Measurements from ENCODE around the gene HESX1. TPM values are rescaled to one million over a fixed set of nuclear protein-coding genes. Genes with fewer than 3 reads are reported as not detected.

The HESX1 gene
- total RNA-seq, 1 donor from 2014 or later = 0.30 TPM

- Histone ChIP-seq H3K4me3 (no peak overlapping the region), H3K9me3 (replicated peaks) (no peaks in the 10 kb centered on the region), H3K27ac (replicated peaks) (no peak overlapping the region), H3K4me1 (peaks cover 70% of the 10 kb centered on the region), H3K36me3 (no peaks in the 10 kb centered on the region), H3K27me3 (ENCODE audit: low read depth) (peaks cover 14% of the 10 kb centered on the region)
- TF ChIP-seq CTCF (IDR thresholded peaks at IDR 0.05; ENCODE audit: borderline replicate concordance) = no peak
- no peak for DNase-seq
- intact Hi-C loops (cut with micrococcal nuclease) = no loop called here
Measured at GRCh38 chr3:57158325-57158724, 41.5 kb downstream of the HESX1 start.

DNA sequence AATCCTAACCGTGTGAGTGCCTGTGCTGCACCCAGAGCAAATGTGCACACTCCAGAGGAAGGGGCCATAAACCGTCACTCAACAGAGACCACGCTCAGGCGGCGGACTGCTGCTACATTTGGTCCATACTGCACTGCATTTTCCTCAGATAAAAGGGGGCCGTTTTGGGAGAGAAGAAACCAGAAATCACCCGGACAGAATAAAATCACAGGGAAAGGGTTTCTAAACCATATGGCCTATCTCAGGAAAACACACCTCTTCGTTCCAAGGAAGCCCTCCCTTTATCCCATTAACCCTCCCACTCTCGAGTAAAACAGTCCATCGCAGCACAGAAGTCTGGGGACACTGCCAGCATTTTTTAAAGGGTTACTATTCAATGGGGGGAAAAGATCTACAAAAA is 42.2 kb downstream of the HESX1 start:
- TF ChIP-seq CTCF (IDR thresholded peaks at IDR 0.05; ENCODE audit: borderline replicate concordance) = no peak
- Histone ChIP-seq H3K9me3 (replicated peaks) (no peaks in the 10 kb centered on the region), H3K27ac (replicated peaks) (no peak overlapping the region), H3K4me3 (no peak overlapping the region), H3K27me3 (ENCODE audit: low read depth) (peaks cover 14% of the 10 kb centered on the region), H3K36me3 (no peaks in the 10 kb centered on the region), H3K4me1 (peaks cover 64% of the 10 kb centered on the region)
- DNase-seq = no peak
- intact Hi-C loops (cut with micrococcal nuclease) = no loop called here

GRCh38 chr3:57155310-57155643 is 44.5 kb downstream of the HESX1 start:
- Histone ChIP-seq H3K9me3 (replicated peaks) (no peaks in the 10 kb centered on the region), H3K4me1 (peaks cover 63% of the 10 kb centered on the region), H3K27ac (replicated peaks) (no peak overlapping the region), H3K4me3 (no peak overlapping the region), H3K27me3 (ENCODE audit: low read depth) (peaks cover 11% of the 10 kb centered on the region), H3K36me3 (no peaks in the 10 kb centered on the region)
- no peak for DNase-seq
- TF ChIP-seq CTCF (IDR thresholded peaks at IDR 0.05; ENCODE audit: borderline replicate concordance) = no peak
- intact Hi-C loops (cut with micrococcal nuclease) = no loop called here

DNA sequence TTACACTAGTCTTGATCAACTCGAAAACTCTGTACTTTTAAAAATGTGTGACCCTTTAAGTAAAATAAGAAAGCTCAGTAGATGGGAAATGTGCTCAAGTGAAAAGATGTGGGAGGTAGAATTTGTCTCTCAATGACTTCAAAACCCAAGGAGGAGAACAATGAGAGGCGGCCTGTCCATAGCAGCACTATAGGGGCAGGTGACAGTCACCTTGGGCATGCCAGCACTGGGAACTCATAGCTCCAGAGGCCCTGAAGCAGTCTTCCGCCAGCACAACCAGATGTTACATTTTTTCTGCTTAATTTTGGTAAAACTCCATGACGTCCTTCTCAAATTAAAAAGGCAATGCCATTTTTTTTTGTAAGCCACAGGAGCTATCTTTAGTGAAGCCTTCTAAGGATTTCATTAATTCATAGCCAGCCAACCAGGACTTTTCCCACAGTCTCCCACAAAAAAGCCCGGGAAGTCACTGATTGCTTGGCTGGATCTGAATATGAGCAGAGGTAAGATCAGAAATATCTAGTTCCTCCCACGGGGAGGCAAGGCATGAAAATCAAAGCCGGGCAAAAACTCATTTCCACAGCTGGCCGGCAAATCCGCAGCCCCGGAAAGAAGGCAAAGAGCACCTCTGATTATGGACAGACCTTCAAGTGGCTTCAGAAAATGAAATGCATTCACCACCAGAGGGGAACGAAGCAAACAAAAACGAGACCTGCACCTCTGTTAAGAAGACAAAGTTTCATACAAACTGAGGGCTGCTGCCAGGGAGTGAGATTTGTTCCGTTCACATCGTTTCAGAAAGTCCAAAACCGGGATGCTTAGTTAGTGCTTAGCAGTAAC is 45.1 kb downstream of the HESX1 start:
- H3K27me3 ChIP-seq (ENCODE audit: low read depth) = peaks cover 11% of the 10 kb centered on the region
- no peak for TF ChIP-seq CTCF (IDR thresholded peaks at IDR 0.05; ENCODE audit: borderline replicate concordance)
- H3K4me1 ChIP-seq = peaks cover 63% of the 10 kb centered on the region
- no peak overlapping the region for H3K27ac ChIP-seq (replicated peaks)
- no peak overlapping the region for H3K4me3 ChIP-seq
- DNase-seq = no peak
- intact Hi-C loops (cut with micrococcal nuclease) = no loop called here
- no peaks in the 10 kb centered on the region for H3K9me3 ChIP-seq (replicated peaks)
- no peaks in the 10 kb centered on the region for H3K36me3 ChIP-seq

GRCh38 chr3:57152151-57153143 is 47.3 kb downstream of the HESX1 start:
- H3K27ac ChIP-seq (replicated peaks) = peak overlapping the region; percentile 61
- DNase-seq = peak; percentile 33
- H3K9me3 ChIP-seq (replicated peaks) = no peaks in the 10 kb centered on the region
- no peaks in the 10 kb centered on the region for H3K36me3 ChIP-seq
- peak overlapping the region; percentile 33 for H3K4me3 ChIP-seq
- intact Hi-C loops (cut with micrococcal nuclease) = no loop called here
- H3K4me1 ChIP-seq = peaks cover 49% of the 10 kb centered on the region
- peaks cover 11% of the 10 kb centered on the region for H3K27me3 ChIP-seq (ENCODE audit: low read depth)
- TF ChIP-seq CTCF (IDR thresholded peaks at IDR 0.05; ENCODE audit: borderline replicate concordance) = peak; percentile 40
